ENCODE data around the gene CNOT1.

DNA sequence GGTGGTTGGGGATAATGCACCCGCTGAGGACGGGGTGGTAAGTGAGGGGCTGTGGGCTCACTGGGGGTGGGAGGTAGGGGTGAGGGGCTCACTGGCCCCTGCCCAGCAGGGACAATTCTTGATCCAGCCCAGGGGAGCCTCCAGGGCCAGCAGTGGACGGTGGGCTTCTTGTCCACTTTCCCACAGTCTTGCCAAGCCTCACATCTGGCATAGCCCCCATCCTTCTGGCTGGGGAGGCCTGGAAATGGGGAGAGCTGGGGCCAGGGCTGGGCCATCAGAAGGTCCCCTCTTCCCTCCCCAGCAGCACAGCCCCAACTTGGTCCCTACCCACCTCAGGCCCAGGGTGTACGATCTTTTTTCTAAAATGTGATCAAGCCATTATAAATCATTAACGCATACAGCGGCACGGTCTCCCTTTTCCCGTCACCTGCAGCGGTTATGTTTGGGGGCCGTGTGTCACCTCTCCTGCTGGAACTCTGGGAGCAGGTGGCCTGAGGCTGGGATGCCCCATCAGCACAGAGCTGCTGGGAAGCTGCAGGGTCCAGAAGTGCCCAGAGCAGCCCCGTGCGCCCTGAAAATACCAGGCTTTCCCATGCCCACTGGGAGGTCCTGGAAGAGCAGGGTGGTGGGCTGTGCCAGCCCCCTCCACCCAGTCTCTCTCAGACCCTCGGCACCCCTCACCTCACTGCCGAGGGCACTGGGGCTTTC, 121.5 kb downstream of the CNOT1 start:
- TF ChIP-seq, protein P1, sequence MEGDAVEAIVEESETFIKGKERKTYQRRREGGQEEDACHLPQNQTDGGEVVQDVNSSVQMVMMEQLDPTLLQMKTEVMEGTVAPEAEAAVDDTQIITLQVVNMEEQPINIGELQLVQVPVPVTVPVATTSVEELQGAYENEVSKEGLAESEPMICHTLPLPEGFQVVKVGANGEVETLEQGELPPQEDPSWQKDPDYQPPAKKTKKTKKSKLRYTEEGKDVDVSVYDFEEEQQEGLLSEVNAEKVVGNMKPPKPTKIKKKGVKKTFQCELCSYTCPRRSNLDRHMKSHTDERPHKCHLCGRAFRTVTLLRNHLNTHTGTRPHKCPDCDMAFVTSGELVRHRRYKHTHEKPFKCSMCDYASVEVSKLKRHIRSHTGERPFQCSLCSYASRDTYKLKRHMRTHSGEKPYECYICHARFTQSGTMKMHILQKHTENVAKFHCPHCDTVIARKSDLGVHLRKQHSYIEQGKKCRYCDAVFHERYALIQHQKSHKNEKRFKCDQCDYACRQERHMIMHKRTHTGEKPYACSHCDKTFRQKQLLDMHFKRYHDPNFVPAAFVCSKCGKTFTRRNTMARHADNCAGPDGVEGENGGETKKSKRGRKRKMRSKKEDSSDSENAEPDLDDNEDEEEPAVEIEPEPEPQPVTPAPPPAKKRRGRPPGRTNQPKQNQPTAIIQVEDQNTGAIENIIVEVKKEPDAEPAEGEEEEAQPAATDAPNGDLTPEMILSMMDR (conservative IDR thresholded peaks at IDR 0.05; ENCODE audit: low read length): no peak
- no peak for TF ChIP-seq EZH2phosphoT487 (IDR thresholded peaks at IDR 0.05; ENCODE audit: borderline replicate concordance)

All from Loucy (cell line).